Measurements from ENCODE around the gene DSN1.
"Not testable (repeated sequence)": the region's sequence is repeated elsewhere in the genome, so short reads cannot be mapped to it uniquely, and the experiment has no call there.

DSN1 gene

DNA sequence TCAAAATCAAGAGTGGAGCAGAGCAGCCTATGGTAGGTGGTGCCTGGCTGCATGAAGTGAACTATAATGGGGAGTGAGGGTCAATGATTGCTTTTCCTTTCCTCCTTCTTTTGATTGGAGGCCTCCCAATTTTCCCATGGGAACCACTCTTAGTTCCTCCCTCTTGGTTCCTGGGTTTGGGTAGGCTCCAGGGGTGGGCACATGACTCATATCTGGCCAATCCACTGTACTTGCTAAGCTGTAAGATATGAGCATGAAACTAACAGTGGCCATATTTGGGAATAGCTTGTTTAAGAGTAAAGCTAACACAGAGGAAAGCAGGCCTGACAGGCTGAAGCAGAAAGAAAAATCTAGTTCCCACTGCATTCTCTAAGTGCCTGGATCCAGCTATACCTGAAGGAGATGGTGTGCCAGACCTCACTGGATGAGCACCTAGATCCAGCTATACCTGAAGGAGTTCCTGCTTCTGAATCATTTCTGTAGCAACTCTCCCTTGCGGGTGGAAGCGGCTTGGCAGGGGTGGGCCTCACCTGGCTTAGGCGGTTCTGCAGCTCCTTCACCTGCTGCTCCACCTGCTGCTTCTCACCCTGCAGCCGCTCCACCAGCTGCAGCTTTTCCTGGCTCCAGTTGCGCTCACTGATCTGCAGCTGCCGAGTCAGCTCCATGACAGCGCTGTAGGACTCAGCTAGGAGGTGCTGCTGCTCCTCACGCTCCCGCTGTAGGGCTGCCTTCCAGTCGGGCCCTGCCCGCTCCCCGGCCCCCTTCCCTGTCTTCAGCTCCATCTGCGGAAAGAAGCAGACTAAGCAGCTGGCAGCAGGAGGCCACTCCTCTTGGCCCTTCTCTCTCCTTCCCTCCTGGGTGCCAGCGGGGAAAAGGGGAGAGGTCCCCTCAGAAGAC is 29.0 kb upstream of the DSN1 start:
- Histone ChIP-seq H3K27ac (no peak overlapping the region), H3K36me3 (peaks cover 88% of the 10 kb centered on the region)
- DNase-seq = no peak

DNA sequence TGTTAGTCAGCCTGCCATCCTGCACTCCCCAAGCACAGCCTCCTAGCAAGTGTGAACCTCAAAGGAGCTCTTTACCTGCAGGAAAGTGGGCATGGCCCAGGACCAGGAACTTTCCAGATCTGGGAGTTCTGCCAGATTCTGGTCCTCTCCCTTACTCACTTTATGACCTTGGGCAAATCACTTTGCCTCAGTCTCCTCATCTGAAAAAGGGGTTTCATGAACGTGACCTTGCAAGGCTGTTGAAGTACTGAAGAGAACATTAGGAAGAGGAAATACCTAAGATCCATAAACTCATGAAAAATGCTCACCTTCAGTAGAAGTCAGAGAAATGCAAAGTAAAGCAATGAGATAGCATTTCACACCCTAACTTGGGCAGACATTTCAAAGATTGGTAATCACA is 26.8 kb upstream of the DSN1 start:
- DNase-seq = no peak
- Histone ChIP-seq H3K36me3 (peaks cover 85% of the 10 kb centered on the region), H3K9me3 (ENCODE audit: severe bottlenecking) (no peaks in the 10 kb centered on the region), H3K27me3 (ENCODE audit: insufficient read depth, low read depth, severe bottlenecking) (no peaks in the 10 kb centered on the region), H3K4me3 (ENCODE audit: low read depth, low read length) (no peak overlapping the region), H3K27ac (no peak overlapping the region)
- TF ChIP-seq, protein P1, sequence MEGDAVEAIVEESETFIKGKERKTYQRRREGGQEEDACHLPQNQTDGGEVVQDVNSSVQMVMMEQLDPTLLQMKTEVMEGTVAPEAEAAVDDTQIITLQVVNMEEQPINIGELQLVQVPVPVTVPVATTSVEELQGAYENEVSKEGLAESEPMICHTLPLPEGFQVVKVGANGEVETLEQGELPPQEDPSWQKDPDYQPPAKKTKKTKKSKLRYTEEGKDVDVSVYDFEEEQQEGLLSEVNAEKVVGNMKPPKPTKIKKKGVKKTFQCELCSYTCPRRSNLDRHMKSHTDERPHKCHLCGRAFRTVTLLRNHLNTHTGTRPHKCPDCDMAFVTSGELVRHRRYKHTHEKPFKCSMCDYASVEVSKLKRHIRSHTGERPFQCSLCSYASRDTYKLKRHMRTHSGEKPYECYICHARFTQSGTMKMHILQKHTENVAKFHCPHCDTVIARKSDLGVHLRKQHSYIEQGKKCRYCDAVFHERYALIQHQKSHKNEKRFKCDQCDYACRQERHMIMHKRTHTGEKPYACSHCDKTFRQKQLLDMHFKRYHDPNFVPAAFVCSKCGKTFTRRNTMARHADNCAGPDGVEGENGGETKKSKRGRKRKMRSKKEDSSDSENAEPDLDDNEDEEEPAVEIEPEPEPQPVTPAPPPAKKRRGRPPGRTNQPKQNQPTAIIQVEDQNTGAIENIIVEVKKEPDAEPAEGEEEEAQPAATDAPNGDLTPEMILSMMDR (IDR thresholded peaks at IDR 0.05; ENCODE audit: low read depth, low read length) = no peak

More for the DNA sequence above, 29.0 kb upstream of the DSN1 start:
- Histone ChIP-seq H3K9me3 (ENCODE audit: severe bottlenecking) (no peaks in the 10 kb centered on the region), H3K27me3 (ENCODE audit: insufficient read depth, low read depth, severe bottlenecking) (no peaks in the 10 kb centered on the region), H3K4me3 (ENCODE audit: low read depth, low read length) (no peak overlapping the region)
- TF ChIP-seq, protein P1 (IDR thresholded peaks at IDR 0.05; ENCODE audit: low read depth, low read length) = no peak

DNA sequence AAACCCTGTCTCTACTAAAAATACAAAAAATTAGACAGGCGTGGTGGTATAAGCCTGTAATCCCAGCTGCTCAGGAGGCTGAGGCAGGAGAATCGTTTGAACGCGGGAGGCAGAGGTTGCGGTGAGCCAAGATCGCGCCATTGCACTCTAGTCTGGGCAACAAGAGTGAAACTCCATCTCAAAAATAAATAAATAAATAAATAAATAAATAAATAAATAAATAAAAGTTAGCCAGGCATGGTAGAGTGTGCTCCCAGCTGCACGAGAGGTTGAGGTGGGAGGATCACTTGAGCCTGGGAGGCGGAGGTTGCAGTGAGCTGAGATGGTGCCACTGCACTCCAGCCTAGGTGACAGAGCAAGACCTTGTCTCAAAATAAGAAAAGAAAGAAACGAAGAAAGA is 25.8 kb upstream of the DSN1 start:
- DNase-seq; H3K9me3 ChIP-seq (ENCODE audit: severe bottlenecking); H3K27ac ChIP-seq; H3K27me3 ChIP-seq (ENCODE audit: insufficient read depth, low read depth, severe bottlenecking); H3K4me3 ChIP-seq (ENCODE audit: low read depth, low read length): not testable (repeated sequence)
- H3K36me3 ChIP-seq = peaks cover 84% of the 10 kb centered on the region

DNA sequence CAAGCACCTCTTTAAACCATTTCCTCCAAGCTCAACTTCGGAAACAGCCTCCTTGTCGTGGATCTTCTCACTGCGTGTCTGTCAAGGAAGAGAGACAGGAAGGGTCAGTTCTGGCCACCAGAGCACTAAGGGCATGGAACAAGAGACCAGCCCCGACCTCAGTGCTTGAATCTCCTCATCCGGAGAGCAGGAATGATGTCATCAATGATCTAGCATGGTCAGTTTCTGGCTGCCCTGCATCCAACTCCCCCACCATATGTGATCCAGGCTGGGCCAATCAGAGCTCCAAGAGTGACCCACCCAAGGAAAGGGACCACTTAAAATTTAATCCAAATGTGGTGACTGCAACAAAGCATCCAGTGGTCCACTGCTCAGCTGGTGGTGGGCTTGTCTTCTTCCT is 23.3 kb upstream of the DSN1 start:
- Histone ChIP-seq H3K27me3 (ENCODE audit: insufficient read depth, low read depth, severe bottlenecking) (no peaks in the 10 kb centered on the region), H3K9me3 (ENCODE audit: severe bottlenecking) (no peaks in the 10 kb centered on the region), H3K36me3 (peaks cover 86% of the 10 kb centered on the region), H3K4me3 (ENCODE audit: low read depth, low read length) (no peak overlapping the region), H3K27ac (no peak overlapping the region)
- TF ChIP-seq, protein P1 (IDR thresholded peaks at IDR 0.05; ENCODE audit: low read depth, low read length) = no peak
- DNase-seq = no peak

DNA sequence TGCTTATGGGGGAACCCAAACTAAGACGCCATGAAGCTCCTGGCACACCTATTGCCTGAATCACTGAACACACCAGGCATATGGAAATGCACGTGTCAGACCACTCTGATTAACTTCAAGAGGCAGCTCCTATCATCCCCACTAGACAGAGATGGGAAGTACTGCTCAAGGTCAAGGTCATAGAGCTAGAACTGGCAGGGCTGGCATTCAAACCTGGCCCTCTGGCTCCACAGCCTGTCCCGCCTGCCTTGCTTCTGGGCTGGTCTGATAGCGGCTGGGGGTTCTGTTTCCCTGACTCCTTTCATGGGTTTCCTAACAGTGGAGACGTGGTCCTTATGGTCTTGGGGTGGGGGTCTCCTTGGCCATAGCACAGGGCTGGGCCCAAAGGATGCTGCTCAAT is 22.6 kb upstream of the DSN1 start:
- H3K27ac ChIP-seq = no peak overlapping the region
- H3K4me3 ChIP-seq (ENCODE audit: low read depth, low read length) = no peak overlapping the region
- TF ChIP-seq, protein P1 (IDR thresholded peaks at IDR 0.05; ENCODE audit: low read depth, low read length) = no peak
- no peaks in the 10 kb centered on the region for H3K27me3 ChIP-seq (ENCODE audit: insufficient read depth, low read depth, severe bottlenecking)
- no peaks in the 10 kb centered on the region for H3K9me3 ChIP-seq (ENCODE audit: severe bottlenecking)
- no peak for DNase-seq
- peaks cover 87% of the 10 kb centered on the region for H3K36me3 ChIP-seq

DNA sequence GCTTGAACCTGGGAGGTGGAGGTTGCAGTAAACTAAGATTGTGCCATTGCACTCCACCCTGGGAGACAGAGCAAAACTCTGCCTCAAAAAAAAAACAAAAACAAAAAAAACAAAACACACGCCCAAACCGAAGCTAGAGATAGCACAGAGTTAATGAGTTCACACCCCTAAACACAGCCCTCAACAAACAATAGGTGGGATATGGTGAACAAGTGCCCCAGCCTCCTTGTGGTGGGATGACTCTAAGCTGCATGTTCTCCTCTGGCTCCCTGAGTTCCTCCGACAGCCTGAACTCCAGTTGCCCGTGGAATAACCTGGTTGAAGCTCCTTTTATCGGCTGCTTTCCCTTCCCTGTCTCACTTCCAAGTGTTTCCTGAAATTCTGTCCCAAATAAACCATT is 22.1 kb upstream of the DSN1 start:
- TF ChIP-seq, protein P1 (IDR thresholded peaks at IDR 0.05; ENCODE audit: low read depth, low read length) = no peak
- H3K4me3 ChIP-seq (ENCODE audit: low read depth, low read length) = no peak overlapping the region
- DNase-seq = no peak
- no peak overlapping the region for H3K27ac ChIP-seq
- no peaks in the 10 kb centered on the region for H3K9me3 ChIP-seq (ENCODE audit: severe bottlenecking)
- no peaks in the 10 kb centered on the region for H3K27me3 ChIP-seq (ENCODE audit: insufficient read depth, low read depth, severe bottlenecking)
- peaks cover 86% of the 10 kb centered on the region for H3K36me3 ChIP-seq
